Effector memory CD4-positive, alpha-beta T cell (primary cell): ENCODE measurements around the gene CDK5.
A peak's percentile ranks its signal among the peaks of the same experiment; 100 is the strongest.
"Not testable (repeated sequence)": the region's sequence is repeated elsewhere in the genome, so short reads cannot be mapped to it uniquely, and the experiment has no call there.

Experiments used
- DNase-seq, 3 donors: peaks; one replicate each; pipeline ENCODE4 v3.0.0-alpha.2; 2020
- H3K27ac ChIP-seq: 2 replicates; pipeline ENCODE4 v1.7.0; 2013; ENCODE audit warnings: mild to moderate bottlenecking, low read length, moderate library complexity; ENCODE audit not compliant: insufficient read depth, poor library complexity, severe bottlenecking
- H3K27me3 ChIP-seq: replicated peaks from 2 replicates; pipeline ENCODE4 v1.7.0; 2013; ENCODE audit warnings: mild to moderate bottlenecking, low read length; ENCODE audit not compliant: insufficient read depth, control insufficient read depth, poor library complexity, severe bottlenecking
- H3K36me3 ChIP-seq: 2 replicates; pipeline ENCODE4 v1.7.0; 2013; ENCODE audit warnings: mild to moderate bottlenecking, low read length, moderate library complexity; ENCODE audit not compliant: control insufficient read depth, insufficient read depth
- H3K4me1 ChIP-seq: 2 replicates; pipeline ENCODE4 v1.7.0; 2013; ENCODE audit warnings: low read length, mild to moderate bottlenecking; ENCODE audit not compliant: control insufficient read depth, insufficient read depth, poor library complexity, severe bottlenecking
- H3K4me3 ChIP-seq: 2 replicates; pipeline ENCODE4 v1.7.0; 2013; ENCODE audit warnings: low read length, low read depth, mild to moderate bottlenecking; ENCODE audit not compliant: insufficient read depth, poor library complexity, severe bottlenecking
- H3K9me3 ChIP-seq: 2 replicates; pipeline ENCODE4 v1.7.0; 2013; ENCODE audit warnings: mild to moderate bottlenecking, low read length, moderate library complexity; ENCODE audit not compliant: control insufficient read depth

Gene CDK5

DNA sequence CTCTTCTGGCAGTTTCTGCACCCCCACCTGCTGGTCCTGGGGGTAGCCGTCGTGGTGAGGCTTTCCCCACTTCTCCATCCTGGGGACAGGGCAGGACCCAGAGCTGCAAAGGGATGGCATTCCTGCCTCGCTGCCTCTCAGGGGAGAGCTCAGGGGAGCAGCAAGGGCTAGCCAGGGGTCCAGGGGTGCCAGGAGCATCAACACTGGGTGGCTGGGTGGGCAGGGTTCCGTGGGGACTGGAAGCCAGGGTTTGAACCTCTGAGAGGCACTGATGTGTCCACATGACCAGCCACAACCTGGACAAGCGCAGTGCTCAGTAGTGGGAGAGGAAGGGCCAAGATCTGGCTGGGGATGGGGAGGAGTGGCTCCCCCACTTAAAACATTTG is 23.8 kb downstream of the CDK5 start:
- H3K4me1 ChIP-seq, result no peaks in the 10 kb centered on the region
- no peak overlapping the region for H3K27ac ChIP-seq
- peaks cover 33% of the 10 kb centered on the region for H3K36me3 ChIP-seq
- no peak overlapping the region for H3K4me3 ChIP-seq
- no peak for DNase-seq
- H3K27me3 ChIP-seq, result no peaks in the 10 kb centered on the region
- no peaks in the 10 kb centered on the region for H3K9me3 ChIP-seq

DNA sequence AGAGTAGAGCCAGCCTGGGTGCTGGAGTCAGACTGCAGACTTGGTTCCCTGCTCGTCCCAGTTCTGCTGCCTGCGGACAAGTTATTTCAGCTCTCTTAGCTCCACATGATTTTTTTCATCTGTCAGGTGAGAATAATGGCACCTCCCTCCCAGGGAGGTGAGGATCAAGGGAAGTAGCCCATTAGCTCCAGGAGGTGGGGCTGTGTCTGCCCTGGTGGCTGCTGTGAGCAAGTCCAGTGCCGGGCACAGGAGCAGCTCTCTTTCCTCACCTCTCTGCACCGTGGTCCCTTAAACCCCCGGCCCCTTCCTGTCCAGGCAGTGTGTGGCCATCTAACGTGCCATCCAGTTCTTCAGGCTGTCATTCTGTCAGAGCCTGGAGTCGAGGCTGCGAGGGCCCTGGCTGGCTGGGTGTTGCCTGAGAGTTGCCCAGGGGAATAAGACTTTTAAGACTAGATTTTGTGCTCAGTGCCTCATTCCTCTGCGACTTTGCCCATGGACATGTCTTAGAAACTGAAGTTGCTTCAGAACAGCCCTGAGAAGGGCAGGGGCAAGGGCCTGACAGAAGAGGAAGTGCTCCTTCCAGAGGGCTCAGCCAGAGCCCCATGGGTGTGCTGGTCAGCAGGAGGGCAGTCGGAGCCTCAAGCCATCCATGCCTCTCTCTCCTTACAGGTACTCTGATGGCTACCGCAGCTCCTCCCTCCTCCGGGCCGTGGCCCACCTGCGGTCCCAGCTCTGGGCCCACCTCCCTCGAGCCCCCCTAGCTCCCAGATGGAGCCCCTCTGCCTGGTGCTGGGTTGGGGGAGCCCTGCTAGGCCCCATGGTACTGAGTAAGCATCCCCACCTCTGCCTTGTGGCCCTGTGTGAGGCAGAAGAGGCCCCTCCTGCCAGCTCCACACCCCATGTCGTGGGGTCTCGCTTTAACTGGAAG is 24.5 kb downstream of the CDK5 start:
- no peaks in the 10 kb centered on the region for H3K4me1 ChIP-seq
- H3K9me3 ChIP-seq, result no peaks in the 10 kb centered on the region
- no peak overlapping the region for H3K4me3 ChIP-seq
- peaks cover 33% of the 10 kb centered on the region for H3K36me3 ChIP-seq
- DNase-seq, result no peak
- no peaks in the 10 kb centered on the region for H3K27me3 ChIP-seq
- H3K27ac ChIP-seq, result no peak overlapping the region

DNA sequence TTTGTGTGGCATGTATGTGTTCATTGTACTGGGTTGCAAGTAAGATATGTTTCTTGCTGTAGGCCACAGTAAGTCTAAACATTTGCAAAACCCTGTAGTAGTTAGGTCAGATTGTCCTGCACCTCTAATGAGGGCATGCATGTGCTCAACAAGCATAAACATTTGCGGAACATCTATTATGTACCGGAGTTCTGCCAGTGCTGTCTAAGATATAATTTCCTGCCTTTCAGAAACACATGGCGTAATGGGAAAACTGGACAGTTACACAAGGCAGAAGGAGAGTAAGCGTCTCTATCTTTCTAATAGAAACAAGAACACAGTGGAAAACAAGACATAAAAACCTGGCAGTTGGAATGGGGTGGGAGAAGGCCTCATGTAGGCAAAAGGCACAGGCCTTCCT is 26.7 kb downstream of the CDK5 start:
- peaks cover 25% of the 10 kb centered on the region for H3K36me3 ChIP-seq
- no peak overlapping the region for H3K4me3 ChIP-seq
- H3K27me3 ChIP-seq, result no peaks in the 10 kb centered on the region
- no peak for DNase-seq
- H3K27ac ChIP-seq, result no peak overlapping the region
- H3K9me3 ChIP-seq, result no peaks in the 10 kb centered on the region
- H3K4me1 ChIP-seq, result no peaks in the 10 kb centered on the region

DNA sequence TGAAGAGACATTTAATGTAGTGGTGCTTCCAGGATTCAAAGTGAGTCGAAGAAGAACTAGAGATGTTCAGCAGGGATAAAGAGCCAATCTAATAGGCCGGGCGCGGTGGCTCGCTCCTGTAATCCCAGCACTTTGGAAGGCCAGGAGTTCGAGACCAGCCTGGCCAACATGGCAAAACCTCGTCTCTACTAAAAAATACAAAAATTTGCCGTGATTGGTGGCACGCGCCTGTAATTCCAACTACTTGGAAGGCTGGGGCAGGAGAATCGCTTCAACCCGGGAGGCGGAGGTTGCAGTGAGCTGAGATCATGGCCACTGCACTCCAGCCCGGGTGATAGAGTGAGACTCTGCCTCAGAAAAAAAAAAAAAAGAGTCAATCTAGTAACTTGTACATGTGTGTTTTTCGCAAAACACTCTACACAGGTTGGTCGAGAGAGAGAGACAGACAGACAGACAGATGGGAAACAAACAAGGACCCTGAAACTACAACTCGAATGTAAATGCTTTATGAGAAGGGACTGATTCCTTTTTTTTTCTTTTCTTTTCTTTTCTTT is 28.7 kb downstream of the CDK5 start:
- no peak for DNase-seq
- H3K4me1 ChIP-seq, result no peaks in the 10 kb centered on the region
- H3K9me3 ChIP-seq, result no peaks in the 10 kb centered on the region
- H3K27ac ChIP-seq, result peak overlapping the region; percentile 86
- no peaks in the 10 kb centered on the region for H3K27me3 ChIP-seq
- H3K36me3 ChIP-seq, result peaks cover 8% of the 10 kb centered on the region
- H3K4me3 ChIP-seq, result peak overlapping the region; percentile 77

DNA sequence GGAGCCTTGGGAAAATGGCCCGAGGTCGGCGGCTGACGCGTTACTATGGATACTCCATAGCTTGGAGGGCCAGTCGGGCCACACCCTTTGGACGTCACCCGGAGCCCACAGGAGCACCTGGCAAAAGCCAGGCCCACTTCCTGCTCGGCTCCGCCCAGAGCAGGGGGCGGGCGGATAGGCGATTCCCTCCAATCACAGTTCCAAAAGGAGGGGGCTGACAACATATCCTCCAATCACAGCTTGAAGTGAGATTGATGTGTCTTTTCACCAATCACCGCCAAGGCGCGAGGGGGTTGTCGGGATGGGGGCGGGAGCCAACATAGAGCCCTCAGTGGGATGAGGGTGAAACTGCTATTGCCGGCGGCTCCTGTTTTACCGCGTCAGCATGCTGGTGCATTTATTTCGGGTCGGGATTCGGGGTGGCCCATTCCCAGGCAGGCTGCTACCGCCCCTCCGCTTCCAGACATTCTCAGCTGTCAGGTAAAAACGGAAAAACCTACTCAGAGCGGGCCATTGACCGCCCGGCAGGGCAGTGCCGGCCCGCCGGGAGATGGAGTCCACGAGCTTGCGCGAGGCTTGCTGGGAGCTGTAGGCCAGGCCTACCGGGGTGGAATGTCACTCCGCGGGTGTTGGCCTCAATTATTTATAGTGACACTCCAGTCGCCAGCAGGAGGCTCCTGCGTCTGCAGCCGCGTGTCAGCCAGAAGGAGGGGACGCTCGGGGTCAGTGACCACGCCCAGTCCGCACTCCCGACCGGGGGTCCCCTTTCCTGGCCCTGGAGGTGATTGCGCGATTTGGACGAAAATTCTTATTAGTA is 29.4 kb downstream of the CDK5 start, which contains the start of gene ABCB8:
Gene ABCB8, plus strand, starts transcription at position 320 of the 817 bp plus-strand sequence. Its CDS starts 66 bp downstream, at position 386.
- DNase-seq, result peak; percentile 90 to 98 (median 97)
- Histone ChIP-seq H3K9me3 (no peaks in the 10 kb centered on the region), H3K27ac (peak within 1 kb of the TSS; percentile 86), H3K4me1 (no peaks in the 10 kb centered on the region), H3K4me3 (peak within 1 kb of the TSS; percentile 77), H3K27me3 (no peaks in the 10 kb centered on the region), H3K36me3 (peaks cover 4% of the 10 kb centered on the region)

DNA sequence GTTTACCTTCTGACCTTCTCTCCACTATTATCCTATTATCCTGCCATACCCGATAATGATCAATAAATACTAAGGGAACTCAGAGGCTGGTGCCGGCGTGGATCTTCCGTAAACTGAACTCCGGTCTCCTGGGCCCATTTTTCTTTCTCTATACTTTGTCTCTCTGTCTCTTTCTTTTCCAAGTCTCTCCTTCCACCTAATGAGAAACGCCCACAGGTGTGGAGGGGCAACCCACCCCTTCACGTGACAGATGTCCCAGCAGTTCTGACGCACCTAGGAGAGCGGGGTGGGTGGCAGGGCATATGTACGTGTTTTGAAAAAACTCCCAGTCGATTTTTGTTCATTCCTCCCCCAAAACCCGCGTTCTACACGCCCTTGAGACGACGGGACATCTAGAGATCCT is 30.0 kb downstream of the CDK5 start:
- H3K9me3 ChIP-seq, DNase-seq, H3K4me1 ChIP-seq, H3K27me3 ChIP-seq, H3K36me3 ChIP-seq: not testable (repeated sequence)
- H3K4me3 ChIP-seq, result peak overlapping the region; percentile 33
- H3K27ac ChIP-seq, result peak overlapping the region; percentile 86

DNA sequence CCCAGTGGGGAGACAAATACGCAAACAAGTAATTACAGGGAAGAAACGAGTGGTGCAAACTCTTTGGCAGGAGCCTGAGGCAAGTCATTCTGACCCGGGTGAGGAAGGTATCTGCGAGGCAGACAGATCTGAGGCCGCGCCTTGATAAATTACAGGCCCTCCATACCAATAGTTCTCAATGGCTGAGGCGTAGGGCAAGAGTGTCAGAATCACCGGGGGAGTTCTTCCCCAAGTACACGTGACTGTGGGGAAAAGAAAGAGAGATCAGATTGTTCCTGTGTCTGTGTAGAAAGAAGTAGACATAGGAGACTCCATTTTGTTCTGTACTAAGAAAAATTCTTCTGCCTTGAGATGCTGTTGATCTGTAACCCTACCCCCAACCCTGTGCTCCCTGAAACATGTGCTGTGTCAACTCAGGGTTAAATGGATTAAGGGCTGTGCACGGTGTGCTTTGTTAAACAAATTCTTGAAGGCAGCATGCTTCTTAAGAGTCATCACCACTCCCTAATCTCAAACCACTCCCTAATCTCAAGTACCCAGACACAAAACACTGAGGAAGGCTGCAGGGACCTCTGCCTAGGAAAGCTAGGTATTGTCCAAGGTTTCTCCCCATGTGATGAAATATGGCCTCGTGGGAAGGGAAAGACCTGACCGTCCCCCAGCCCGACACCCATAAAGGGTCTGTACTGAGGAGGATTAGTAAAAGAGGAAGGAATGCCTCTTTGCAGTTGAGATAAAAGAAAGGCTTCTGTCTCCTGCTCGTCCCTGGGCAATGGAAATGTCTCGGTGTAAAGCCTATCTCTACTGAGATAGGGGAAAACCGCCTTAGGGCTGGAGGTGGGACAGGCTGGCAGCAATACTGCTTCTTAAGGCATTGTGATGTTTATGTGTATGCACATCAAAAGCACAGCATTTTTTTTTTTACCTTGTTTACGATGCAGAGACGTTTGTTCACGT is 30.6 kb downstream of the CDK5 start:
- peak overlapping the region; percentile 86 for H3K27ac ChIP-seq
- H3K36me3 ChIP-seq, H3K9me3 ChIP-seq, H3K27me3 ChIP-seq, DNase-seq, H3K4me3 ChIP-seq, H3K4me1 ChIP-seq: not testable (repeated sequence)

DNA sequence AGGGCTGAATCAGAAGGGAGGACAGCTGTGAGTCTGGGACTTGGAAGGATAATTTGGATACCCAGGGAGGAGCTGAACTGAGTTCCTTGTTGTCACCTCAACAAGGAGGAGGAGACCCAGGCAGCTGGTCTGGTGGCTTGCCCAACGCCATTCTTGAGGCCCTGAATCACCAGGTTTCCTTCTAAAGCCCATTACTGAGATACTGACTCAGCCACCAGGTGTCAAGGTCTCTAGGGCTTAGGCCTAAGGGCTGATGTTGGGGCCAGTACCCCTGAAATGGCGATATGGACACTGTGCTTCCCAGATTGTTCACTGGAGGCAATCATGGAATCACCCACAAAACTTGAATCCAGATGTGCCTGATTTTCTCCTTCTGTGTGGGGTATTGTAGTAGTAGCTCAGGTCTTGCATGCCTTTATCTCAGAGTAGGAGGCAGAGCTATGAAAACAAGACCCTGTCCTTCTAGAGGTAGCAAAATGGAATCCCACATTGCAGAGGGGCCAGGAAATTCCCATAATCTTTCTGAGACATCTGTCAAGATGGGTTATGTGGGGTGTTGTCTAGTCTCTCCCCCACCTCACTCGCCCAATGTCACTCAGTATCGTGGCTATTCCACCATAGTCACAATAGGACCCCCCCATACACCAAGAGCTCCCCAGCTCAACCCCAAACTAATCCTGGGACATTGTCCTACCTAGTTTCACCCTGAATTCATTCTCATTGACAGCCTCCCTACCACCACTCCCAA is 31.6 kb downstream of the CDK5 start:
- H3K27ac ChIP-seq, result no peak overlapping the region
- H3K4me3 ChIP-seq, result no peak overlapping the region
- no peaks in the 10 kb centered on the region for H3K36me3 ChIP-seq
- H3K27me3 ChIP-seq, result no peaks in the 10 kb centered on the region
- H3K4me1 ChIP-seq, result no peaks in the 10 kb centered on the region
- H3K9me3 ChIP-seq, result no peaks in the 10 kb centered on the region
- no peak for DNase-seq
